ENCODE data around the gene MRPL44.

Gene MRPL44

DNA sequence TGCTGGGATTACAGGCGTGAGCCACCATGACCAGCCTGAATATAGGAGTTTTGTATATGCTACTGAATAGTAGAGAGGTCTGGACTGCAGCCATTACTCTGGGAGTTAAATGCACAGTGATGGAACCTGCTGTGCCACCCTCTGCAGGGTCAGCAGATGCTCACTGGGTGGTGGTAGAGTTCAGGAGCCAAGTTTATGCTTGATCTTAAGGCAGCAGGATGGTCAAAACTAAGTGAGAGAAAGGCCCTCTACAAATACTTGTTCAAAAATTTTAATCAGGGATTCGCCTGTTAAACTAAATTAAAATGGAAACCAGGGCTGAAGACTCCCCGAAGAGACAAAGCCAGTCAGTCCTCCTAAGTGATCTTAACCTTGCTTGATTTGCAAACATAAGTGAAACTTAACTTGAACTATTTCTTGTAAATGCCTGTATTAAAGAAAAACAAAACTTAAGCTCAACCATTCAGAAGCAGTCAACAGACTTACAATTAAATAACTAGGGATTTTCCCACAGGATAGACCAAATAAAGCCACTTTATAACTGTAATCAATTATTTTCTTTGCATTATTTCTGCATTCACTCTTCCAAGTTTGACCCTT lies 7.9 kb upstream of the MRPL44 start:
- H3K36me3 ChIP-seq (ENCODE audit: insufficient read depth, low read length) = no peaks in the 10 kb centered on the region
- H3K4me3 ChIP-seq (ENCODE audit: low read length, poor library complexity, severe bottlenecking) = no peak overlapping the region
- H2AFZ ChIP-seq (ENCODE audit: low read length) = peak overlapping the region; percentile 46; the same call in 1 of the 2 replicates
- H3K79me2 ChIP-seq (ENCODE audit: insufficient read depth, low read length) = peaks cover 8% of the 10 kb centered on the region
- TF ChIP-seq EZH2phosphoT487 (IDR thresholded peaks at IDR 0.05; ENCODE audit: borderline replicate concordance) = no peak
- TF ChIP-seq, protein P1, sequence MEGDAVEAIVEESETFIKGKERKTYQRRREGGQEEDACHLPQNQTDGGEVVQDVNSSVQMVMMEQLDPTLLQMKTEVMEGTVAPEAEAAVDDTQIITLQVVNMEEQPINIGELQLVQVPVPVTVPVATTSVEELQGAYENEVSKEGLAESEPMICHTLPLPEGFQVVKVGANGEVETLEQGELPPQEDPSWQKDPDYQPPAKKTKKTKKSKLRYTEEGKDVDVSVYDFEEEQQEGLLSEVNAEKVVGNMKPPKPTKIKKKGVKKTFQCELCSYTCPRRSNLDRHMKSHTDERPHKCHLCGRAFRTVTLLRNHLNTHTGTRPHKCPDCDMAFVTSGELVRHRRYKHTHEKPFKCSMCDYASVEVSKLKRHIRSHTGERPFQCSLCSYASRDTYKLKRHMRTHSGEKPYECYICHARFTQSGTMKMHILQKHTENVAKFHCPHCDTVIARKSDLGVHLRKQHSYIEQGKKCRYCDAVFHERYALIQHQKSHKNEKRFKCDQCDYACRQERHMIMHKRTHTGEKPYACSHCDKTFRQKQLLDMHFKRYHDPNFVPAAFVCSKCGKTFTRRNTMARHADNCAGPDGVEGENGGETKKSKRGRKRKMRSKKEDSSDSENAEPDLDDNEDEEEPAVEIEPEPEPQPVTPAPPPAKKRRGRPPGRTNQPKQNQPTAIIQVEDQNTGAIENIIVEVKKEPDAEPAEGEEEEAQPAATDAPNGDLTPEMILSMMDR (conservative IDR thresholded peaks at IDR 0.05; ENCODE audit: low read length) = peak; percentile 58
- no peaks in the 10 kb centered on the region for H3K27me3 ChIP-seq (ENCODE audit: insufficient read depth, low read length, poor library complexity, severe bottlenecking)
- no peaks in the 10 kb centered on the region for H3K9me2 ChIP-seq (replicated peaks; ENCODE audit: low read depth, low read length)
- H3K4me1 ChIP-seq (ENCODE audit: insufficient read depth, low read length, poor library complexity, severe bottlenecking) = peaks cover 6% of the 10 kb centered on the region
- no peaks in the 10 kb centered on the region for H4K20me1 ChIP-seq (ENCODE audit: insufficient read depth, low read length, poor library complexity, severe bottlenecking)
- H3K9ac ChIP-seq (ENCODE audit: low read depth, low read length, poor library complexity, severe bottlenecking) = no peak overlapping the region
- H3K4me2 ChIP-seq (ENCODE audit: low read depth, low read length, poor library complexity, severe bottlenecking) = no peak overlapping the region
- H3K9me3 ChIP-seq (ENCODE audit: insufficient read depth, low read depth, low read length) = no peaks in the 10 kb centered on the region
- H3F3A ChIP-seq (ENCODE audit: low read depth) = no peaks in the 10 kb centered on the region

DNA sequence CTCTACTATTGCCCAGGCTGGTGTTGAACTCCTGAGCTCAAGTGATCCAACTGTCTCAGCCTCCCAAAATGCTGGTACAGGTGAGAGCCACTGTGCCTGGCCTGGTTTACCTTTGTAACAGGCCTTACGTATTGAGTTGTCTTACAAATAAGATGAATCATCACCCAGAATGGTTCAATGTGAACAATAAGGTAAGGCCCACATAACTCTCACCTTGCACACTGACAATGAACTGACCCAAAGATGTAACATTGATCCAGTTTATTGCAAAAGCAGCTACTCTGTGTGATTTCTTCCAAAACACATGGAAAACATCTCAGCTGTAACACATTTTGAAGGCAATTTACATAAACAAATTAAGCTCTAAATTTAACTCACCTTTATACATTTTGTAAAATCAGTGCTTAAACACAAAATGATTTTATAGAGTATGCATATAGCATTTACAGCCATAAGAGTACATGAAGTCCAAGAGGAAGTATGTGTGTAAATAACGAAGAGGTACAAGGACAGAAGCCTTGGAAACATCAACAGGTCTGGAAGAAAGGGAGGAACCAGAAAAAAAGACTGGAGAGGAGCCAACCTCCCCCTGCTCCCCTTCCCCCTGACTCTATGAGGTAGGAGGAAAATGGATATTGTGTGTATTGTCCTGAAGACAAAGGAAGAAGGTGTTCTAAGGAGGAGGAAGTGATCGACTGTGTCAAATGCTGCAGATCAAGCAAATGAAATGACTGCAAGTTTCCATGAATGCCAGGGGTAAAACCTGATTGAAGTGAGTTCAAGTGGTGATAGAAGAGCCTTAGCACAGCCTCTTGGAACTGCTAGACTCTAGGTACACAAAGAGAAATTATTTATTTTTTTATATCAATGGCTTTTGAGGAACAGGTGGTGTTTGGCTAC lies 6.6 kb upstream of the MRPL44 start:
- no peaks in the 10 kb centered on the region for H3K9me3 ChIP-seq (ENCODE audit: insufficient read depth, low read depth, low read length)
- peak overlapping the region; percentile 77 for H2AFZ ChIP-seq (ENCODE audit: low read length)
- H3K9ac ChIP-seq (ENCODE audit: low read depth, low read length, poor library complexity, severe bottlenecking) = no peak overlapping the region
- H3F3A ChIP-seq (ENCODE audit: low read depth) = no peaks in the 10 kb centered on the region
- H3K9me2 ChIP-seq (replicated peaks; ENCODE audit: low read depth, low read length) = no peaks in the 10 kb centered on the region
- no peaks in the 10 kb centered on the region for H3K79me2 ChIP-seq (ENCODE audit: insufficient read depth, low read length)
- TF ChIP-seq, protein P1 (conservative IDR thresholded peaks at IDR 0.05; ENCODE audit: low read length) = no peak
- TF ChIP-seq EZH2phosphoT487 (IDR thresholded peaks at IDR 0.05; ENCODE audit: borderline replicate concordance) = no peak
- H3K36me3 ChIP-seq (ENCODE audit: insufficient read depth, low read length) = no peaks in the 10 kb centered on the region
- H3K4me1 ChIP-seq (ENCODE audit: insufficient read depth, low read length, poor library complexity, severe bottlenecking) = peaks cover 3% of the 10 kb centered on the region
- H3K4me2 ChIP-seq (ENCODE audit: low read depth, low read length, poor library complexity, severe bottlenecking) = no peak overlapping the region
- H3K27me3 ChIP-seq (ENCODE audit: insufficient read depth, low read length, poor library complexity, severe bottlenecking) = no peaks in the 10 kb centered on the region
- H3K4me3 ChIP-seq (ENCODE audit: low read length, poor library complexity, severe bottlenecking) = no peak overlapping the region
- H4K20me1 ChIP-seq (ENCODE audit: insufficient read depth, low read length, poor library complexity, severe bottlenecking) = no peaks in the 10 kb centered on the region

DNA sequence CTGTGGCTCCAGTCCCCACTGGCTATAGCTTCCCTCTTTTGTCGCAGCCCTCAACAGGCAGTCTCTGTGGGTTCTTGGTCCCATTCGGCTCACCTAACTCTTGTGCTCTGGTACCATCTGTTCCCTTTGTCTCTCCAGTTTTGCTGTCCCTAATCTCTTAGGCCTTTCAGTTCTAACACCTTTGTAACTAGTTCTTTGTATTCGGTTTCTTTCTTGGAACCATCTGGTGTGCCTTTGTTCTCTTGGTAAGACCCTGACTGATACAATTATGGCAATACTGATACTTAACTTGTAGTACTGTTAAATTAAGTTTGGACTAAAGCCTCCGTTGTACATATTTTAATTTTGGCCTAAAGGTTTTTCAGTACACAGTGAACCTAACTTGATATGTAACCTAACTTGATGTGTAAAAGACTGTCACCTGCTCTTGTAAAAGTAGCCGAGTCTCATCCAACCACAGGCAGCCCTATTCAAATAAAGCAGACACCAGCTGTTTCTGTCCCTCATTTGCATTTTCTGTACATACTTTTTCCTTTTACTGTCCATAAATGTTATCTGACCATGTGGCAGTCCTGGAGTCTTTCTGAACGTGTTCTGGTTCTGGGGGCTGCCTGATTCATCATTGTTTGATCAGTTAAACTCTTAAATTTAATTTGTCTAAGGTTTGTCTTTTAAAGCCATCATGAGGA lies 4.8 kb upstream of the MRPL44 start:
- Histone ChIP-seq H3F3A (ENCODE audit: low read depth) (no peaks in the 10 kb centered on the region), H3K79me2 (ENCODE audit: insufficient read depth, low read length) (peaks cover 2% of the 10 kb centered on the region; the same call in 1 of the 2 replicates), H3K9ac (ENCODE audit: low read depth, low read length, poor library complexity, severe bottlenecking) (no peak overlapping the region), H2AFZ (ENCODE audit: low read length) (peak overlapping the region; percentile 66), H3K4me2 (ENCODE audit: low read depth, low read length, poor library complexity, severe bottlenecking) (no peak overlapping the region), H3K9me2 (replicated peaks; ENCODE audit: low read depth, low read length) (no peaks in the 10 kb centered on the region), H3K36me3 (ENCODE audit: insufficient read depth, low read length) (no peaks in the 10 kb centered on the region), H3K4me3 (ENCODE audit: low read length, poor library complexity, severe bottlenecking) (no peak overlapping the region), H3K4me1 (ENCODE audit: insufficient read depth, low read length, poor library complexity, severe bottlenecking) (peaks cover 7% of the 10 kb centered on the region), H3K27me3 (ENCODE audit: insufficient read depth, low read length, poor library complexity, severe bottlenecking) (no peaks in the 10 kb centered on the region), H3K9me3 (ENCODE audit: insufficient read depth, low read depth, low read length) (no peaks in the 10 kb centered on the region), H4K20me1 (ENCODE audit: insufficient read depth, low read length, poor library complexity, severe bottlenecking) (no peaks in the 10 kb centered on the region)
- no peak for TF ChIP-seq EZH2phosphoT487 (IDR thresholded peaks at IDR 0.05; ENCODE audit: borderline replicate concordance)
- TF ChIP-seq, protein P1 (conservative IDR thresholded peaks at IDR 0.05; ENCODE audit: low read length) = no peak
